HG03575 (cell line): ENCODE data around the gene NT5DC2.

Experiments used
- ATAC-seq: cut with Tn5 transposase; IDR thresholded peaks from one replicate; pipeline ENCODE4 v1.9.1; 2021; ENCODE audit not compliant: unreplicated experiment, insufficient number of reproducible peaks, low FRiP score; ENCODE audit errors: extremely low read depth

The NT5DC2 gene

GRCh38 chr3:52494886-52495495 lies 38.7 kb downstream of the NT5DC2 start, which contains the start of gene STAB1:
STAB1 (plus strand) TSS chr3:52495338; CDS start chr3:52495414, 76 bp downstream.
- no peak for ATAC-seq

GRCh38 chr3:52494445-52494844 lies 39.2 kb downstream of the NT5DC2 start:
- no peak for ATAC-seq

- ATAC-seq = no peak
These were observed 40.2 kb downstream of the NT5DC2 start for GRCh38 chr3:52493232-52494017.

- no peak for ATAC-seq
These were observed 41.6 kb downstream of the NT5DC2 start for GRCh38 chr3:52492059-52492458.

GRCh38 chr3:52490939-52491526 lies 42.6 kb downstream of the NT5DC2 start:
- no peak for ATAC-seq

GRCh38 chr3:52490035-52490938 lies 43.4 kb downstream of the NT5DC2 start:
- ATAC-seq = no peak

- ATAC-seq = no peak
These were observed 44.2 kb downstream of the NT5DC2 start for GRCh38 chr3:52489453-52489852.

GRCh38 chr3:52488746-52489145 lies 44.9 kb downstream of the NT5DC2 start:
- ATAC-seq = no peak

GRCh38 chr3:52487788-52488691 lies 45.6 kb downstream of the NT5DC2 start:
- ATAC-seq = no peak

GRCh38 chr3:52487050-52487787 lies 46.4 kb downstream of the NT5DC2 start:
- ATAC-seq = no peak

- ATAC-seq = no peak
These were observed 48.8 kb downstream of the NT5DC2 start for GRCh38 chr3:52484680-52485461.

- no peak for ATAC-seq
These were observed 49.9 kb downstream of the NT5DC2 start for GRCh38 chr3:52483577-52484381.

- ATAC-seq = no peak
These were observed 50.6 kb downstream of the NT5DC2 start for GRCh38 chr3:52483081-52483480.

GRCh38 chr3:52481819-52482521 lies 51.7 kb downstream of the NT5DC2 start:
- no peak for ATAC-seq
